GM06990 (cell line): ENCODE measurements around the gene FLVCR1.
"Not testable (repeated sequence)": the region's sequence is repeated elsewhere in the genome, so short reads cannot be mapped to it uniquely, and the experiment has no call there.

Experiments
- DNase-seq: peaks from one replicate; pipeline ENCODE4 v3.0.0-alpha.2; 2011; ENCODE audit not compliant: insufficient read length; ENCODE audit errors: extremely low read depth
- H3K27me3 ChIP-seq: replicated peaks from 2 replicates; pipeline ENCODE4 v1.6.0; 2011; ENCODE audit warnings: low read length; ENCODE audit not compliant: control insufficient read depth, insufficient read depth
- H3K36me3 ChIP-seq: 2 replicates; pipeline ENCODE4 v1.5.1; 2011; ENCODE audit warnings: low read length; ENCODE audit not compliant: control insufficient read depth, insufficient read depth
- H3K4me3 ChIP-seq: replicated peaks from 2 replicates; pipeline ENCODE4 v1.5.1; 2011; ENCODE audit warnings: low read depth, mild to moderate bottlenecking, control low read depth, low read length
- CTCF ChIP-seq: IDR thresholded peaks from 2 replicates; pipeline ENCODE4 v1.5.1; 2011; ENCODE audit warnings: low read length, control low read depth, mild to moderate bottlenecking, inconsistent platforms; ENCODE audit not compliant: insufficient read depth, poor library complexity, severe bottlenecking

The FLVCR1 gene

GRCh38 chr1:212899845-212900244 is 41.8 kb downstream of the FLVCR1 start:
- no peak for DNase-seq
- H3K36me3 ChIP-seq, result peaks cover 7% of the 10 kb centered on the region

GRCh38 chr1:212901290-212901689 is 43.2 kb downstream of the FLVCR1 start:
- TF ChIP-seq CTCF, result no peak
- Histone ChIP-seq H3K27me3 (no peaks in the 10 kb centered on the region), H3K4me3 (no peak overlapping the region), H3K36me3 (peaks cover 5% of the 10 kb centered on the region)
- DNase-seq, result no peak

More at GRCh38 chr1:212899845-212900244, 41.8 kb downstream of the FLVCR1 start:
- Histone ChIP-seq H3K4me3 (no peak overlapping the region), H3K27me3 (no peaks in the 10 kb centered on the region)
- no peak for TF ChIP-seq CTCF

GRCh38 chr1:212902054-212902453 is 44.0 kb downstream of the FLVCR1 start:
- DNase-seq, result no peak
- Histone ChIP-seq H3K36me3 (peaks cover 5% of the 10 kb centered on the region), H3K4me3 (no peak overlapping the region), H3K27me3 (no peaks in the 10 kb centered on the region)
- TF ChIP-seq CTCF, result no peak

- no peaks in the 10 kb centered on the region for H3K27me3 ChIP-seq
- no peak overlapping the region for H3K4me3 ChIP-seq
- peaks cover 2% of the 10 kb centered on the region for H3K36me3 ChIP-seq
- no peak for TF ChIP-seq CTCF
- DNase-seq, result no peak
These were observed 45.6 kb downstream of the FLVCR1 start for GRCh38 chr1:212903664-212904063.

- H3K27me3 ChIP-seq, DNase-seq, H3K36me3 ChIP-seq, H3K4me3 ChIP-seq: not testable (repeated sequence)
These were observed 50.0 kb downstream of the FLVCR1 start for GRCh38 chr1:212908071-212908470.

- DNase-seq, result no peak
- no peaks in the 10 kb centered on the region for H3K36me3 ChIP-seq
- H3K4me3 ChIP-seq, result no peak overlapping the region
- no peaks in the 10 kb centered on the region for H3K27me3 ChIP-seq
- TF ChIP-seq CTCF, result no peak
These were observed 50.9 kb downstream of the FLVCR1 start for GRCh38 chr1:212908971-212909370.
